H9 (cell line): Measurements from ENCODE around the gene MIAT. TPM values are rescaled to one million over a fixed set of nuclear protein-coding genes. Genes with fewer than 3 reads are reported as not detected.

Source experiments
- DNase-seq: peaks from one replicate; pipeline ENCODE4 v3.0.0-alpha.2; 2017
- H2AFZ ChIP-seq: one replicate; pipeline ENCODE4 v1.6.1; 2013; ENCODE audit warnings: mild to moderate bottlenecking, low read length, control low read depth, moderate library complexity
- H2AK5ac ChIP-seq: 2 replicates; pipeline ENCODE4 v1.6.1; 2013; ENCODE audit warnings: low read length, control low read depth, mixed read lengths; ENCODE audit not compliant: insufficient read length
- H2BK120ac ChIP-seq: one replicate; pipeline ENCODE4 v1.6.1; 2013; ENCODE audit warnings: low read depth, mild to moderate bottlenecking, low read length, control low read depth, inconsistent platforms; ENCODE audit not compliant: poor library complexity, severe bottlenecking
- H2BK12ac ChIP-seq: 2 replicates; pipeline ENCODE4 v1.6.1; 2013; ENCODE audit warnings: low read length, control low read depth, mixed read lengths, low read depth; ENCODE audit not compliant: insufficient read length
- H2BK15ac ChIP-seq: 2 replicates; pipeline ENCODE4 v1.6.1; 2013; ENCODE audit warnings: low read depth, low read length, control low read depth
- H2BK20ac ChIP-seq: one replicate; pipeline ENCODE4 v1.6.1; 2013; ENCODE audit warnings: low read depth, mild to moderate bottlenecking, low read length, control low read depth, inconsistent platforms; ENCODE audit not compliant: poor library complexity, severe bottlenecking
- H2BK5ac ChIP-seq: 2 replicates; pipeline ENCODE4 v1.6.1; 2013; ENCODE audit warnings: low read length, control low read depth, mixed read lengths; ENCODE audit not compliant: insufficient read length
- H3K14ac ChIP-seq: 2 replicates; pipeline ENCODE4 v1.6.1; 2013; ENCODE audit warnings: low read length, control low read depth; ENCODE audit not compliant: insufficient read depth
- H3K18ac ChIP-seq: 2 replicates; pipeline ENCODE4 v1.6.1; 2013; ENCODE audit warnings: low read depth, mild to moderate bottlenecking, mixed read lengths, low read length, control low read depth; ENCODE audit not compliant: insufficient read length
- H3K23ac ChIP-seq: 2 replicates; pipeline ENCODE4 v1.6.1; 2013; ENCODE audit warnings: low read length, control low read depth, mixed read lengths, low read depth; ENCODE audit not compliant: insufficient read length
- H3K23me2 ChIP-seq: 2 replicates; pipeline ENCODE4 v1.6.1; 2013; ENCODE audit warnings: low read depth, mild to moderate bottlenecking, mixed read lengths, low read length, control low read depth; ENCODE audit not compliant: insufficient read length, poor library complexity, severe bottlenecking
- H3K27ac ChIP-seq: 2 replicates; pipeline ENCODE4 v1.5.1; 2013; ENCODE audit warnings: low read length, control low read depth, mixed read lengths, low read depth; ENCODE audit not compliant: insufficient read length
- H3K27me3 ChIP-seq: 2 replicates; pipeline ENCODE4 v1.6.1; 2013; ENCODE audit warnings: low read length, control low read depth, inconsistent platforms; ENCODE audit not compliant: insufficient read depth
- H3K4ac ChIP-seq: 2 replicates; pipeline ENCODE4 v1.6.1; 2013; ENCODE audit warnings: low read depth, mild to moderate bottlenecking, control low read depth, inconsistent platforms, low read length, moderate library complexity
- H3K4me1 ChIP-seq: 2 replicates; pipeline ENCODE4 v1.6.1; 2013; ENCODE audit warnings: low read length, control low read depth, inconsistent platforms; ENCODE audit not compliant: insufficient read depth
- H3K4me2 ChIP-seq: 2 replicates; pipeline ENCODE4 v1.6.1; 2013; ENCODE audit warnings: low read length, control low read depth, mixed read lengths; ENCODE audit not compliant: insufficient read length, insufficient read depth
- H3K56ac ChIP-seq: 2 replicates; pipeline ENCODE4 v1.6.1; 2013; ENCODE audit warnings: low read depth, mild to moderate bottlenecking, mixed read lengths, low read length, control low read depth; ENCODE audit not compliant: insufficient read length
- H3K79me1 ChIP-seq: 2 replicates; pipeline ENCODE4 v1.6.1; 2013; ENCODE audit warnings: low read depth, mild to moderate bottlenecking, moderate library complexity, low read length, control low read depth, inconsistent platforms; ENCODE audit not compliant: insufficient read depth, poor library complexity, severe bottlenecking
- H3K79me2 ChIP-seq: 2 replicates; pipeline ENCODE4 v1.6.1; 2013; ENCODE audit warnings: low read length, control low read depth, inconsistent platforms; ENCODE audit not compliant: insufficient read depth
- H3K9ac ChIP-seq: 2 replicates; pipeline ENCODE4 v1.6.1; 2013; ENCODE audit warnings: low read length, control low read depth, mixed read lengths; ENCODE audit not compliant: insufficient read length; ENCODE audit errors: extremely low read depth
- H3K9me3 ChIP-seq: one replicate; pipeline ENCODE4 v1.6.1; 2013; ENCODE audit warnings: low read depth, low read length, inconsistent platforms; ENCODE audit not compliant: control insufficient read depth
- H3T11ph ChIP-seq: one replicate; pipeline ENCODE4 v1.6.1; 2013; ENCODE audit warnings: mild to moderate bottlenecking, low read length, control low read depth, inconsistent platforms
- H4K20me1 ChIP-seq: one replicate; pipeline ENCODE4 v1.6.1; 2013; ENCODE audit not compliant: control insufficient read depth, insufficient read length, insufficient read depth
- H4K5ac ChIP-seq: 2 replicates; pipeline ENCODE4 v1.6.1; 2013; ENCODE audit warnings: low read depth, mild to moderate bottlenecking, mixed read lengths, low read length, control low read depth; ENCODE audit not compliant: insufficient read length
- H4K8ac ChIP-seq: replicated peaks from 2 replicates; pipeline ENCODE4 v1.6.1; 2013; ENCODE audit warnings: low read length, control low read depth, mixed read lengths, low read depth; ENCODE audit not compliant: insufficient read length
- H4K91ac ChIP-seq: 2 replicates; pipeline ENCODE4 v1.6.1; 2013; ENCODE audit warnings: low read depth, mild to moderate bottlenecking, moderate library complexity, mixed read lengths, low read length, control low read depth; ENCODE audit not compliant: insufficient read length
- H3K27ac Mint-ChIP-seq, 3 experiments: 2 replicates in 2 of 3; 3 replicates in 1 of 3; pipeline ENCODE4 v1.8.0; 2020 to 2021; ENCODE audit warnings: mixed read lengths in 3 of 3, mild to moderate bottlenecking in 1 of 3, moderate library complexity in 1 of 3
- H3K27me3 Mint-ChIP-seq: 2 replicates; pipeline ENCODE4 v1.8.0; 2021; ENCODE audit warnings: low read depth, mild to moderate bottlenecking, moderate library complexity, mixed read lengths
- H3K36me3 Mint-ChIP-seq, 3 experiments: 2 replicates in 2 of 3; 3 replicates in 1 of 3; pipeline ENCODE4 v1.8.0; 2020 to 2021; ENCODE audit warnings: low read depth in 3 of 3, mixed read lengths in 3 of 3; ENCODE audit not compliant: insufficient read depth in 1 of 3
- H3K4me1 Mint-ChIP-seq, 2 experiments: 2 replicates each; pipeline ENCODE4 v1.8.0; 2020; ENCODE audit warnings: mixed read lengths in 2 of 2
- H3K4me3 Mint-ChIP-seq, 2 experiments: 2 replicates in 1 of 2; 3 replicates in 1 of 2; pipeline ENCODE4 v1.8.0; 2020 to 2021; ENCODE audit warnings: mild to moderate bottlenecking in 2 of 2, mixed read lengths in 2 of 2, moderate library complexity in 1 of 2
- H3K9me3 Mint-ChIP-seq, 2 experiments: 2 replicates in 1 of 2; 3 replicates in 1 of 2; pipeline ENCODE4 v1.8.0; 2020; ENCODE audit warnings: mild to moderate bottlenecking in 2 of 2, mixed read lengths in 2 of 2, moderate library complexity in 1 of 2
- CTCF ChIP-seq: fragments of 200-600 bp; sonication (generic); conservative IDR thresholded peaks from 3 replicates; pipeline ENCODE4 v1.8.0; 2021; ENCODE audit warnings: antibody characterized with exemption, mild to moderate bottlenecking
- WGBS: extraction: QIAGEN DNeasy Blood & Tissue Kit; methylation state at CpG from one replicate; pipeline ENCODE4 v1.1.7; 2013; ENCODE audit warnings: missing lambda C conversion rate, low lambda C conversion rate, mixed read lengths; ENCODE audit not compliant: insufficient read length; ENCODE audit errors: extremely low coverage; 5-methylcytosine and 5-hydroxymethylcytosine counted together
- total RNA-seq: library from RNA; stranded (reverse); gene quantifications from 2 replicates; pipeline ENCODE4 v1.2.1, GENCODE V29; 2021

The MIAT gene
- total RNA-seq, 1 experiment from 2014 or later: 85.6 TPM

- peaks cover 18 to 20% of the 10 kb centered on the region in 2 experiments for H3K4me1 Mint-ChIP-seq
- Histone ChIP-seq H3K4me2 (no peak overlapping the region), H3K9ac (no peak overlapping the region), H3K79me2 (no peaks in the 10 kb centered on the region), H3K27ac (no peak overlapping the region), H2BK120ac (no peak overlapping the region), H3K56ac (no peak overlapping the region), H3K4me1 (no peaks in the 10 kb centered on the region; the same call in 1 of the 2 replicates), H3K27me3 (no peaks in the 10 kb centered on the region), H2BK12ac (no peak overlapping the region), H3K14ac (no peak overlapping the region), H2AFZ (no peak overlapping the region), H2BK5ac (no peak overlapping the region), H2AK5ac (no peak overlapping the region), H2BK20ac (no peak overlapping the region), H3T11ph (no peak overlapping the region), H2BK15ac (no peak overlapping the region), H4K20me1 (no peaks in the 10 kb centered on the region), H4K5ac (no peak overlapping the region), H3K18ac (no peak overlapping the region), H3K23ac (no peak overlapping the region), H3K4ac (no peak overlapping the region), H3K9me3 (no peaks in the 10 kb centered on the region), H4K91ac (no peak overlapping the region), H3K23me2 (no peaks in the 10 kb centered on the region), H3K79me1 (no peaks in the 10 kb centered on the region), H4K8ac (no peak overlapping the region)
- no peaks in the 10 kb centered on the region for H3K9me3 Mint-ChIP-seq
- no peak for TF ChIP-seq CTCF
- no peak overlapping the region for H3K4me3 Mint-ChIP-seq
- DNase-seq: no peak
- WGBS: no CpG with 5 or more reads among the region's 12 CpGs
- H3K27me3 Mint-ChIP-seq: no peaks in the 10 kb centered on the region; the same call in 1 of the 2 replicates
- no peaks in the 10 kb centered on the region for H3K36me3 Mint-ChIP-seq
- H3K27ac Mint-ChIP-seq: no peak overlapping the region
Measured at GRCh38 chr22:26713823-26714449, 56.5 kb downstream of the MIAT start.
